ENCODE results near the gene WIPF2.

DNA sequence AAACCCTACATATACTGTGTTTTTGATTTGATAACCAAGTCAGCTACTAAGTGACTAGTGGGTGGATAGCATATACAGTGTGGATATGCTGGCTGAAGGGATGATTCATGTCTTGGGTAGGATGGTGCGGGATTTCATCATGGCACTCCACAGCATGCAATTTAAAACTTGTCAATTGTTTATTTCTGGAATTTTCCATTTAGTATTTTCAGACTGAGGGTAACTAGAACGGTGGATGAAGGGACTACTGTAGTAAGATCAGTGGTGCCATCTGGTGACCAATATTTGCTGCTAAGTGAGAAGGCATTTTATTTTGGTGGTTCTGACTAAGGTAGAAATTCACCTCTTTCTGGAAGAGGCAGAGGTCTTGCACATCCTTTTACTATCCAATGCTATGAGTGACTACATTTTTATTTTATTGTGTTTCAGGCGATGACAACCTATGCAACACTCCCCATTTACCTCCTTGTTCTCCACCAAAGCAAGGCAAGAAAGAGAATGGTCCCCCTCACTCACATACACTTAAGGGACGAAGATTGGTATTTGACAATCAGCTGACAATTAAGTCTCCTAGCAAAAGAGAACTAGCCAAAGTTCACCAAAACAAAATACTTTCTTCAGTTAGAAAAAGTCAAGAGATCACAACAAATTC lies 71.7 kb downstream of the WIPF2 start:
- TF ChIP-seq, protein P1, sequence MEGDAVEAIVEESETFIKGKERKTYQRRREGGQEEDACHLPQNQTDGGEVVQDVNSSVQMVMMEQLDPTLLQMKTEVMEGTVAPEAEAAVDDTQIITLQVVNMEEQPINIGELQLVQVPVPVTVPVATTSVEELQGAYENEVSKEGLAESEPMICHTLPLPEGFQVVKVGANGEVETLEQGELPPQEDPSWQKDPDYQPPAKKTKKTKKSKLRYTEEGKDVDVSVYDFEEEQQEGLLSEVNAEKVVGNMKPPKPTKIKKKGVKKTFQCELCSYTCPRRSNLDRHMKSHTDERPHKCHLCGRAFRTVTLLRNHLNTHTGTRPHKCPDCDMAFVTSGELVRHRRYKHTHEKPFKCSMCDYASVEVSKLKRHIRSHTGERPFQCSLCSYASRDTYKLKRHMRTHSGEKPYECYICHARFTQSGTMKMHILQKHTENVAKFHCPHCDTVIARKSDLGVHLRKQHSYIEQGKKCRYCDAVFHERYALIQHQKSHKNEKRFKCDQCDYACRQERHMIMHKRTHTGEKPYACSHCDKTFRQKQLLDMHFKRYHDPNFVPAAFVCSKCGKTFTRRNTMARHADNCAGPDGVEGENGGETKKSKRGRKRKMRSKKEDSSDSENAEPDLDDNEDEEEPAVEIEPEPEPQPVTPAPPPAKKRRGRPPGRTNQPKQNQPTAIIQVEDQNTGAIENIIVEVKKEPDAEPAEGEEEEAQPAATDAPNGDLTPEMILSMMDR (IDR thresholded peaks at IDR 0.05) = peak; percentile 35 to 73 (median 49)
- TF ChIP-seq POLR2A (IDR thresholded peaks at IDR 0.05) = no peak
- TF ChIP-seq EP300 (IDR thresholded peaks at IDR 0.05) = no peak

Measured in tibial nerve (tissue), 4 donors.